SH-SY5Y (cell line): ENCODE data around the gene EVA1A.

ENCODE experiments used
- GATA2 ChIP-seq: IDR thresholded peaks from 2 replicates; pipeline ENCODE4 v1.6.1; 2011; ENCODE audit warnings: mild to moderate bottlenecking, low read depth, low read length
- GATA3 ChIP-seq: IDR thresholded peaks from 2 replicates; pipeline ENCODE4 v1.6.1; 2011; ENCODE audit warnings: low read depth, mild to moderate bottlenecking, low read length, moderate library complexity

EVA1A gene

DNA sequence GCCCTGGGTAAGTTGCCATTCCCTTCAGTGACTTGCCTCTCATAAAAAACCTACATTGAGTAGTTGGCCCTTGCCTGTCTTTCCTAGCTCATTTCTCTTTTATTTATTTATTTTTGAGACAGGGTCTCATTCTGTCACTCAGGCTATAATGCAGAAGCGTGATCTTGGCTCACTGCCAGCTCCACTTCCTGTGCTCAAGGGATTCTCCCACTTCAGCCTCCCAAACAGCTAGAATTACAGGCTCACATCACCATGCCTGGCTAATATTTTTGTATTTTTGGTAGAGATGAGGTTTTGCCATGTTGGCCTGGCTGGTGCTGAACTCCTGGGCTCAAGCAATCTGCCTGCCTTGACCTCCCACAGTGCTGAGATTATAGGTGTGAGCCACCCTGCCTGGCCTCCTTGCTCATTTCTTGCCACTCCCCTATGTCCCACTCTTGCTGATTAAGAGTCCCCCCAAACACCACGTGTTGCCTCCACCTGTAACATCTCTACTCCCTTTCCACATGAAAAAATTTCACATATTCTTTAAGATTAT lies 12.6 kb downstream of the EVA1A start:
- TF ChIP-seq GATA2 = no peak
- TF ChIP-seq GATA3 = no peak

DNA sequence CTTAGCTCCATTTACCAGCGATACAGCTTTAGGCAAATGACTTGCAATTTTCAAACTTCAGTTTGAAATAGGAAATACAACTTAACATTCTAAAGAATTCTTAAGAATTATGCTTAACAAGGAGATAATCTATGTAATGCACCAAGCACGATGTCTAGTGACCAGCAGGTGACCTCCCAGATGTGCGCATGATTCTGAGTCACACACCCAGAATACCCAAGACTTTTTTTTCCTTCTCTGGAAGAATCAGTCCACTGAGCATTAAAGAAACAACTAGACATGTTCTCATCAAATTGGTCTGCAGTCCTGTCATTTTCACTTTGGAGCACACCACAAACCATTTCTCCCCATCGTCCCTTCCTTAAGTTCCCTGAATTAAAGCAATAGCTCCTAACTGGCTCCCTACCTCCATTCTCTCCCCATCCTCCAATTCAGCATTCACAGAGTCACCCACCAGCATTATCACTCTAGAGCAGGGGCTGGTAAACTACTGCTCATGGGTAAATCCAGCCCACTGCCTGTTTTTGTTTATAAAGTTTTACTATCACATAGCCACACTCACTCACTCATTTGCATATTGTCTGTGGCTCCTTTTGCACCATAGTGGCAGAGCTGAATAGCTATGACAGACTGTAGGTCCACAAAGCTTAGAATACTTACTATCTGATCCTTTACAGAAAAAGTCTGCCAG lies 13.2 kb downstream of the EVA1A start:
- no peak for TF ChIP-seq GATA2
- no peak for TF ChIP-seq GATA3

DNA sequence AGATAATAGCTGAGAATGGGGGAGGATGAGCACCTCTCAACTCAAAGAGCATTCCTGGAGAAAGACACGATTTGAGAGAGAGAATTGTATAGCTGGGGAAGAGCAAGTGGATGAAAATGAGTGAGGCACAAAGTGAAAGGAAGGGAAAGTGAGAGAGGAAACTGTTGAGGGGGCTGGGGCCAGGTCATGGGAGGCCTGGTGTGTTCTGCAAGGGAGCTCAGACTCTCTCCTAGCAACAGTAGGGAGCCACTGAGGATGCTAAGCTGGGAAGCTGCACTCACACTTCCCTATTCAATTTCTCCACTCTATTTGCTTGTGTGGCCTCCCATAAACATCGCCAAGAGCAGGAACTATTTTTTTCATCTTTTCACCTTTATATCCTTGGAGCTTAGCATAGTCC lies 14.8 kb downstream of the EVA1A start:
- TF ChIP-seq GATA2 (no peak), GATA3 (no peak)

DNA sequence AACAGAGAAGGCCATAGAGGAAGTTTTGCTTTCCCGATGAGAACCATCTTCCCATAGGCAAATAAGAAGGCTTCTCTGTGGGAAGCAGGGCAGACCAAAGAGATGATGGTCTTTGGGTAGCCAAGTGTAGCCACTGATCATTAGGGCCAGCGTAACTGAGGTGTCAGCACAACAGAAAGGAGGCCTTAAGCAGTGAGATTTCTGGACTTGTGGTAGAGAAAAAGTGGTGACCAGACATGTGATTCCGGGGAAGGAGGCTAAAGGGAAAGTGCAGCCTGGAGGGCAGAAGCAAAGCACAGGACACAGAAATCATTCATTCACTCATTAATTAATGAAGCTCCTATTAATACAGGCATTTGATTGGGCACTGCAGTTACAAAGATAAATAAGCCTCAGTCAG lies 15.4 kb downstream of the EVA1A start:
- TF ChIP-seq GATA2 = no peak
- TF ChIP-seq GATA3 = no peak

DNA sequence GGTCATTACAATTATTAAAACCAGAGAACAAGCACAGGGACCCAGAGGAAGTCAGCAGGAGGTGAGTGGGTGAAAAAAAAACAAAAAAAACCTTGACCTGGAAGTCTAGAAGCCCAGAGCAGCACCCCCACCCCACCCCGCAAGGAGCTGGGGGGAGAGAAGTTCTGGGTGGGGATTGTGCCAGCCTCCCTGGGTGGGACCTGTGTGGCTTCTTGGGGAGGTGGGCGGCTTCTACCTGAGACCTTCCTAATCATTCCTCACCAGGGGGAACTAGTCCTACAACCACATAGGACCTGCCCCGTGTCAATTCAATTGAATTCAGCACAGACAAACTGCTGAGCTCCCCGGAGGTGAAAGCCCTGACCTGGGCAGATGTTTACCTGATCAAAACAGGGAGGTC lies 17.3 kb downstream of the EVA1A start:
- TF ChIP-seq GATA2 (no peak), GATA3 (no peak)

DNA sequence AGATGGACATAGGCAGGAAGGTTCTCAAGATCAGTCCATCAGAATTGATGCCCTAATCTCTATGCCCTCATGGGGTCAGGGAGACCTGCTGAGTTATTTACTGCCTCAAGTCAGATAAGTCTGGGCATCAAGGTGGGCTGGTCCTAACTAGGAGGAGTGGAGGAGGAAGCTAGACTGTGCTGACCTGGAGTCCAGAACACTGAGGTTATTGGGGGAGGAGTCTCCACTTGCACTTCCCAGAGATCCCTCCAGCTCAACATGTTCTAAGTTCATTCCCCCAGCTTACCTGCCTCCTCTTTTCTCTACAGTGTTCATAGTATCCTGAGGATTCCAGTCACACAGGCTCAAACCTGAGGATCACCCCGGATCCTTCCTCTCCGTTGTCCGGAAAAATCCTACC lies 19.3 kb downstream of the EVA1A start:
- TF ChIP-seq GATA2 (no peak), GATA3 (no peak)

DNA sequence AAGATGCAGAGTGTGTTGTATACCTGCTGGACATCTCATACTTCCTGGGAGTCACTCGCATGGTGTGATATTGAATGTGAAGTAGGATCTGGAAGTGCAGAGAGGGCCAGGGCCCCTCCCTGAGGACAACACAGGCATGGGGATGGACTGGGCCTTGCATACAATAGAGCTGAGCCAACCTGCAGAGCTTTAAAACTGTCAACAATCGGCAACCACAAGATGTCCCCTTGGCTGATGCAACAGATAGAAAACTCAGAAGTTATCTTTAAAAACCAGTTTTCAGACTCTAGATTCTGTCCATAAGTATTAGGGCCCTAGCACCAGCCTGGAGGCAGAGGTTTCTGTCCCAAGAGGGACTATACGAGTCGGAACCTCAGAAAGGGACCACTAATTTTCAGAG lies 19.7 kb downstream of the EVA1A start:
- TF ChIP-seq GATA3 (no peak), GATA2 (no peak)

DNA sequence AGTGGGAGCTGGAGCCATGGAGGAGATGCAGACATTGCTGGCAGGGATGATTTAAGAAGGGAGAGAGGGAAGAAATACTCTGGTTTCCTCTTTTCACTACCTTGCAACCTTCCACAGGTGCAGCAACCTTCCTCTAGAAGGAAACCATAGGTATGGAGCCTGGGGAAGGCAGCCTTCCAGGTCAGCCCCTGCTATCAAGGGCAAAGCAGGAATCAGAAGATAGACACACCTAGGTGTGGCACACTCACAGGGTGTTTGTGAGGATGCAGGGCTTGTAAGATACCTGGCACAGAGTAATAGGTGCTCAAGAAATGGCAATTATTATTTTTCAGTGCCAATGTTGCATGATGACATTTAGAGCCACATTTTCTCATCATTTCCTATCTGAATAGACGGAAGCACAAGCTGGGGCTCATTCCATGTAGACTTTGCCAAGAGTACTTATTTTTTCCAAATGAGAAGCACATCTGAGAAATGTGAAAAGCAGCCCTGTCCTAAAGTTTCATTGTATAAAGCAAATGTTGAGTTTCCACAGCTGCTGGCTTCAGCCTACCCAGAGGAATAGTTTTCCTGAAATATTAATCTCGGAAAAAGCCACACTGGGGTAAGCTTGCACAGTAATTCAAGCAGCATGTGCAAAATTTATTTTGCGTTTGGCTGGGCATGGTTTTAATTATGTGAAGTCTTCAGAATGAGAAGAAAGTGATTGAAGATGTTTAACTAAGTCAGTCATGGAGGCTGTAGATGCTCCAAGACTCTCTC lies 20.6 kb downstream of the EVA1A start:
- TF ChIP-seq GATA2 (no peak), GATA3 (no peak)

DNA sequence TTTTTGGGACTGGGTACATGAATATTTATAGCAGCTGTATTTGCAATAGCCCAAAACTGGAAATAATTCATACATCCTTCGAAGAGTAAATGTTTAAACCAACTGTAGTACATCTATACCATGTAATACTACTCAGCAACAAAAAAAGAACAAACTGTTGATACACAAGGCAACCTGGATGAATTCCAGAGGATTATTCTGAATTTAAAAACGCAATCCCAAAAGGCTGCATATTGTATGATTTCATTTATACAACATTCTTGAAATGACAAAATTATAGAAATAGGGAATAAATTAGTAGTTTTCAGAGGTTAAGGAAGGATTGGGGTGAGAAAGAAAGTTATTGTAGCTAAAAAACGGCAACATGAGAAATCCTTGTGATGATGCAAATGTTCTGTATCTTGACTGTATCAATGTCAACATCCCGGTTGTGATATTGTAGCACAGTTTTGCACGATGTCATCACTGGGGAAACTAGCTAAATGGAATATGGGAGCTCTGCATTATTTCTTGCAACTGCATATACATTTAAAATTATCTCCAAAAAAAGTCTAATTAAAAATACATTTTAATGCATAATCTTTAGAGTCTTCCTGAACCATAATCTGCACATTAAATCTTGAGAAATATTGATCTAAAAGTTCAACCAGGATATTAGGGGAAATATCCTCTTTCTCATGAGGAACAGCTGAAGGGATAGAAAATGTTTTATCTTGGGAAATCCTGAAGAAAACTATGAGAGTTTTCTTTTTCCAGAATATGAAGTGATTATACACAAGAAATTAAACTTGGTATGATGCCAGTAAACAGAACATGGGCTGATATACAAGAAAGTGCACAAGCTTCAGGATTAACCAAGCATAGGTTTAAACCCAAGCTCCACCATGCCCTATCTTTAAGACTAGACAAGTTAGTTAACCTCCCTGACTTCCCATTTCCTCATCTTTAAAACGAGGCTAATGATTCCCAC lies 21.9 kb downstream of the EVA1A start:
- no peak for TF ChIP-seq GATA3

DNA sequence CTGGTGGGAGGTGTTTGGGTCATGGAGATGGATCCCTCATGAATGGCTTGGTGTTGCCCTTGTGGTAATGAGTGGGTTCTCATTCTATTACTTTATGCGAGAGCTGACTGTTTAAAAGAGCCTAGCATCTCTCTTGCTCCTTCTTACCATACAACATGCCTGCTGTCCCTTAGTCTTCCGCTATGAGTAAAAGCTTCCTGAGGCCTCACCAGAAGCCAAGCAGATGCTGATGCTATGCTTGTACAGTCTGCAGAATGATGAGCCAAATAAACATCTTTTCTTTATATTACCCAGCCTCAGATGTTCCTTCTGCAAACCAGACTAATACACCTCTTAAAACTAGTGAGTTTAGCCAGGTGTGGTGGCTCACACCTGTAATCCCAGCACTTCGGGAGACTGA lies 23.1 kb downstream of the EVA1A start:
- TF ChIP-seq GATA2 (no peak), GATA3 (no peak)

DNA sequence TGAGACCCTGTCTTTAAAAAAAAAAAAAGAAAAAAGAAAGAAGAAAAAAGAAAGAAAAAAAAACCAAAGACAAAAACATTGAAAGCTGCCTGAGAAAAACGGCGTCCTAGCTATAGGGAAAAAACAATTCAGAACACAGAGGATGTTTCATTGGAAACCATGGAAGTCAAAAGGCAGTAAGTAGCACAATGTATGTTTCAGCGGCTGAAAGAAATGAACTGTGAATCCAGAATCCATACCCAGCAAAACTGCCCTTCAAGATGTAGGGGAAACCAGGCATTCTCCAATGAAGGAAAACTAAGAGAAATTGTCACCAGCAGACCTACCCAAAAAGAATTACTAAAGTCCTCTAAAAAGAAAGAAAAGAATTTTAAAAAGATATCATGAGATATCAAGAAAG lies 27.6 kb downstream of the EVA1A start:
- TF ChIP-seq GATA3 (no peak), GATA2 (no peak)

DNA sequence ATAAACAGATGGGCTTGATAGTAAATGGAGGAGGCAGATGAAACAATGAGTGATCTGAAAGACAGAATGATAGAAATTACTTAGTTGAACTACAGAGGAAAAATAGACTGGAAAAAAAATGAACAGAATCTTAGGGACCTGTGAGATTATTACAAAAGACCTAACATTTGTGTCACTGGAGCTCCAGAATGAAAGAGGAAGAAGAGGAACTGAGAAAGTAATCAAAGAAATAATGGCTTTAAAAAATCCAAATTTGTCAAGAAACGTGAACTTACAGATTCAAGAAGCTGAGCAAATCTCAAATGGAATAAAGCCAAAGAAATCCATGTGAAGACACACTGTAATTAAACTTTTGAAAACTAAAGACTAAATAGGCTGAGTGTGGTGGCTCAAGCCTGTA lies 28.3 kb downstream of the EVA1A start:
- TF ChIP-seq GATA3 (no peak), GATA2 (no peak)

DNA sequence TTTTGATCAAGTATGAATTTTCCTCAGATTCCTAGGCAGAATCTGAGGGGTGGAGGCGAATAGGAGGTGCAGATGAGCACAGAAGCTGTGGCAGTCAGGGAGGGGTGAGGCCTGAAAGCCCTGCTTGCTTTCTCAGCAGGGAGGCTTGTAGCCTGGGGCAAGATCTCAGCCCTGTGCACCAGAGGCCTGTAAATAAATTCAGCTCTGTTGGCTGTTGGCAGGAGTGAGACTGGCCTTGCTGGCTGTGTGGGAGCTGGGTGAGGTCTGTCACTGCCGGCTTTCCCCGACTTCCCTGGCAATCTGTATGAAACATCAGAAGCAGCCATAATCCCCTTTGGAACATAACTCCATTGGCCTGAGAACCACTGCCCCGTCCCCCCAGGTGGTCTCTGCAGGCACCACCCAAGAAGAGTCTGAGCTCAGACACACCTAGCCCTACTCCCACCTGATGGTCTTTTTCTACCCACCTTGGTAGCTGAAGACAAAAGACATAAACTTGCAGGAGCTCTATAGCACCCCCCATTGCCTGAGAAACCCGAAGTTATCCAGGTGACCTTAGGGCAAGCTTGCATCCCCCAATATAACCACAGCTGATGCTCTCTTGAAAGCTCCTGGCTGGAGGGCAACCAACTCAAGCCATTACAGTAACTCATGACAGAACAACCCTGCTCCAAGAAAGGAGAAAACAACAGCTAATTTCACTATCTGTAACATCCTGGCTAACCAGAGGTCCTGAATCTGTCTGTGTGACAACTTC lies 32.3 kb downstream of the EVA1A start:
- no peak for TF ChIP-seq GATA3
- no peak for TF ChIP-seq GATA2

DNA sequence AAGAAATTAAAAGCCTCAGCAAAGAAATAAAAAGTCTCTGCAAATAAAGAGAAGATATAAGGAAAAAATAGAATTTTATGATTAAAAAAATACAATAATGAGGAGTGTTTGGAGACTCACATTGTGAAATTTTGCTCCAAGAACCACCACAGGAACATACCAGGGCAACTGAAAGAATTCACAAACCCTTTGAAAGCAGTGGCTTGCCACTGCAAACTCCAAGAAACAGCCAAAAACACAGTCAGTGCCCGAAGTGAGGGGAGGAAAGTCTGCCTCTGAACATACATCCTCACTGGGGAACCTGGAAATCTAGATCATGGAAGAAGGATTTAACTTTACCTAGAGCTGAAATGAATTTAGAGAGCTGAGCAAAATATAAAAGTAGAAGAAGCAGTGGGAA lies 33.1 kb downstream of the EVA1A start:
- TF ChIP-seq GATA2 (no peak), GATA3 (no peak)
